Neural cell (in vitro differentiated cells): Measurements from ENCODE around the gene CPD.

Experiments
- CTCF ChIP-seq: fragments of 450-650 bp; IDR thresholded peaks from 2 replicates; pipeline ENCODE4 v1.5.1; 2014; ENCODE audit warnings: antibody characterized with exemption, mild to moderate bottlenecking, moderate library complexity; ENCODE audit not compliant: poor library complexity, severe bottlenecking
- EZH2 ChIP-seq: fragments of 200-600, 300-800 bp; shearing (Covaris generic), sonication (generic); IDR thresholded peaks from 2 replicates; pipeline ENCODE4 v1.6.1; 2014; ENCODE audit warnings: antibody characterized with exemption, low read length, borderline replicate concordance, mild to moderate bottlenecking; ENCODE audit not compliant: insufficient read depth, poor library complexity, severe bottlenecking
- MXI1 ChIP-seq: fragments of 450-650 bp; conservative IDR thresholded peaks from 2 replicates; pipeline ENCODE4 v1.6.1; 2014; ENCODE audit warnings: antibody characterized with exemption, mild to moderate bottlenecking; ENCODE audit not compliant: poor library complexity, severe bottlenecking
- POLR2AphosphoS5 ChIP-seq: IDR thresholded peaks from 2 replicates; pipeline ENCODE4 v1.6.1; 2012
- RAD21 ChIP-seq: fragments of 450-650 bp; conservative IDR thresholded peaks from 2 replicates; pipeline ENCODE4 v1.6.1; 2014; ENCODE audit warnings: antibody characterized with exemption, mild to moderate bottlenecking, moderate library complexity
- REST ChIP-seq: IDR thresholded peaks from 2 replicates; pipeline ENCODE4 v1.6.1; 2012; ENCODE audit warnings: borderline replicate concordance
- TAF1 ChIP-seq: IDR thresholded peaks from 2 replicates; pipeline ENCODE4 v1.6.1; 2012; ENCODE audit warnings: low read depth

- no peak for TF ChIP-seq CTCF
- no peak for TF ChIP-seq POLR2AphosphoS5
- TF ChIP-seq EZH2 = no peak
- TF ChIP-seq MXI1 = no peak
- TF ChIP-seq RAD21 = no peak
- TF ChIP-seq TAF1 = no peak
- no peak for TF ChIP-seq REST
Observed at GRCh38 chr17:30519166-30519565, 140.4 kb downstream of the CPD start.
